SK-N-SH treated with all-trans-retinoic acid at 6 μM for 48 hours (cell line): ENCODE measurements around the gene TTC39B.

Source experiments
- ARNTL ChIP-seq: fragments of 450-650 bp; formaldehyde crosslinking; IDR thresholded peaks from 2 replicates; pipeline ENCODE4 v1.5.0; 2020; ENCODE audit warnings: low read depth, mild to moderate bottlenecking, moderate library complexity, borderline replicate concordance
- CREB5 ChIP-seq: fragments of 250-450 bp; sonication (Bioruptor Pico); IDR thresholded peaks from 2 replicates; pipeline ENCODE4 v1.5.1; 2020; ENCODE audit warnings: low read depth, mild to moderate bottlenecking, moderate library complexity
- GLIS3 ChIP-seq: fragments of 250-450 bp; sonication (Bioruptor Pico); IDR thresholded peaks from 2 replicates; pipeline ENCODE4 v1.5.0; 2020; ENCODE audit warnings: mild to moderate bottlenecking, moderate library complexity
- OSR1 ChIP-seq: fragments of 250-450 bp; sonication (Bioruptor Pico); IDR thresholded peaks from 2 replicates; pipeline ENCODE4 v1.8.0; 2022; ENCODE audit warnings: moderate library complexity, mild to moderate bottlenecking, inconsistent platforms
- PPARA ChIP-seq: fragments of 250-450 bp; sonication (Bioruptor Pico); IDR thresholded peaks from 2 replicates; pipeline ENCODE4 v1.5.0; 2020; ENCODE audit warnings: mild to moderate bottlenecking, borderline replicate concordance
- RARB ChIP-seq: fragments of 250-450 bp; sonication (Bioruptor Pico); IDR thresholded peaks from 2 replicates; pipeline ENCODE4 v1.8.0; 2021; ENCODE audit warnings: mild to moderate bottlenecking, moderate library complexity
- SNAI2 ChIP-seq: fragments of 250-450 bp; sonication (Bioruptor Pico); IDR thresholded peaks from 2 replicates; pipeline ENCODE4 v1.5.0; 2020; ENCODE audit warnings: mild to moderate bottlenecking, moderate library complexity
- TCF4 ChIP-seq: fragments of 250-450 bp; sonication (Bioruptor Pico); IDR thresholded peaks from 2 replicates; pipeline ENCODE4 v1.8.0; 2021; ENCODE audit warnings: mild to moderate bottlenecking, moderate library complexity, borderline replicate concordance
- ZC3H10 ChIP-seq: fragments of 250-450 bp; sonication (Bioruptor Pico); IDR thresholded peaks from 2 replicates; pipeline ENCODE4 v1.5.1; 2021; ENCODE audit warnings: mild to moderate bottlenecking, moderate library complexity
- ZFP3 ChIP-seq: fragments of 250-450 bp; sonication (Bioruptor Pico); IDR thresholded peaks from 2 replicates; pipeline ENCODE4 v1.5.0; 2020; ENCODE audit warnings: mild to moderate bottlenecking, moderate library complexity
- ZNF8 ChIP-seq: fragments of 450-650 bp; formaldehyde crosslinking; IDR thresholded peaks from 2 replicates; pipeline ENCODE4 v1.5.0; 2020; ENCODE audit warnings: mild to moderate bottlenecking, moderate library complexity
- TF ChIP-seq, protein P1 (sequence below): fragments of 250-450 bp; sonication (Bioruptor Pico); IDR thresholded peaks from 2 replicates; pipeline ENCODE4 v1.8.0; 2020; ENCODE audit warnings: mild to moderate bottlenecking, moderate library complexity, borderline replicate concordance
- TF ChIP-seq, protein P2 (sequence below): fragments of 250-450 bp; sonication (Bioruptor Pico); IDR thresholded peaks from 2 replicates; pipeline ENCODE4 v1.8.0; 2021; ENCODE audit warnings: low read depth, mild to moderate bottlenecking, moderate library complexity, borderline replicate concordance

GRCh38 chr9:15137658-15138356, 169.2 kb downstream of the TTC39B start:
- TF ChIP-seq PPARA (no peak), CREB5 (CRISPR knock-in tag) (no peak), RARB (CRISPR knock-in tag) (no peak), ARNTL (no peak), SNAI2 (CRISPR knock-in tag) (no peak), GLIS3 (no peak), TCF4 (CRISPR knock-in tag) (no peak), ZFP3 (no peak), OSR1 (CRISPR knock-in tag) (no peak), ZC3H10 (CRISPR knock-in tag) (no peak), ZNF8 (CRISPR knock-in tag) (no peak)
- TF ChIP-seq, protein P1, sequence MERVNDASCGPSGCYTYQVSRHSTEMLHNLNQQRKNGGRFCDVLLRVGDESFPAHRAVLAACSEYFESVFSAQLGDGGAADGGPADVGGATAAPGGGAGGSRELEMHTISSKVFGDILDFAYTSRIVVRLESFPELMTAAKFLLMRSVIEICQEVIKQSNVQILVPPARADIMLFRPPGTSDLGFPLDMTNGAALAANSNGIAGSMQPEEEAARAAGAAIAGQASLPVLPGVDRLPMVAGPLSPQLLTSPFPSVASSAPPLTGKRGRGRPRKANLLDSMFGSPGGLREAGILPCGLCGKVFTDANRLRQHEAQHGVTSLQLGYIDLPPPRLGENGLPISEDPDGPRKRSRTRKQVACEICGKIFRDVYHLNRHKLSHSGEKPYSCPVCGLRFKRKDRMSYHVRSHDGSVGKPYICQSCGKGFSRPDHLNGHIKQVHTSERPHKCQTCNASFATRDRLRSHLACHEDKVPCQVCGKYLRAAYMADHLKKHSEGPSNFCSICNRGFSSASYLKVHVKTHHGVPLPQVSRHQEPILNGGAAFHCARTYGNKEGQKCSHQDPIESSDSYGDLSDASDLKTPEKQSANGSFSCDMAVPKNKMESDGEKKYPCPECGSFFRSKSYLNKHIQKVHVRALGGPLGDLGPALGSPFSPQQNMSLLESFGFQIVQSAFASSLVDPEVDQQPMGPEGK (CRISPR knock-in tag): no peak
- TF ChIP-seq, protein P2, sequence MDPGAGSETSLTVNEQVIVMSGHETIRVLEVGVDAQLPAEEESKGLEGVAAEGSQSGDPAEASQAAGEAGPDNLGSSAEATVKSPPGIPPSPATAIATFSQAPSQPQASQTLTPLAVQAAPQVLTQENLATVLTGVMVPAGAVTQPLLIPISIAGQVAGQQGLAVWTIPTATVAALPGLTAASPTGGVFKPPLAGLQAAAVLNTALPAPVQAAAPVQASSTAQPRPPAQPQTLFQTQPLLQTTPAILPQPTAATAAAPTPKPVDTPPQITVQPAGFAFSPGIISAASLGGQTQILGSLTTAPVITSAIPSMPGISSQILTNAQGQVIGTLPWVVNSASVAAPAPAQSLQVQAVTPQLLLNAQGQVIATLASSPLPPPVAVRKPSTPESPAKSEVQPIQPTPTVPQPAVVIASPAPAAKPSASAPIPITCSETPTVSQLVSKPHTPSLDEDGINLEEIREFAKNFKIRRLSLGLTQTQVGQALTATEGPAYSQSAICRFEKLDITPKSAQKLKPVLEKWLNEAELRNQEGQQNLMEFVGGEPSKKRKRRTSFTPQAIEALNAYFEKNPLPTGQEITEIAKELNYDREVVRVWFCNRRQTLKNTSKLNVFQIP (CRISPR knock-in tag): no peak
